Measurements from ENCODE around the gene ZSCAN22.

The ZSCAN22 gene

DNA sequence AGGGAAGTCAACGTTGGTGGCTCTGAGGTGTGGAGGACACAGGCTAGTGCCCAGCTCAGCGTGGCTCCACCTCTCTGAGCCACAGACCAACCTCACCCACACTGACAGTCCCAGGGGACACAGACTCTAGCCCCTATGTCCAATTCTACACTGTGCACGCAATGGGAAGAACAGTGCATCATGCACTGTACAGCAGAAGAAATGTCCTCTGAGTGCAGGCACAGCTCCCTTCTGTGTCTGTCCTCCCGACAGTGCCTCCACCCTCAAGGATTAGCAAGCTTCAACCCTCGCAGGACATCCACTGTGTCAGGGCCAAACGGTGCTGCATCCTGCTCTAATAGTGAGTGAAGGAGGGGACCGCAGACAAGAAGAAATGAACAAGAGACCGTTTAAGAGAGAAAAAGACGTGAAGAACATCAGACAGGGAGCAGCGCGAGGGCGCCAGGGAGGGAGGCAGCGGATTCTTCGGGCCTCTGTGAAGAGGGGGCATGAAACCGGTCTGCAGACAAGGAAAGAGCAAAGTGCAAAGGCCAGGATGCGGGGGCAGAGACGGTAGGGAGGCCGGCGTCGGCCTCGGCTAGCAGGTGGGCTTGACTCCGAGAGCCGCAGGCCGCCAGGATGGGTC is 53.4 kb downstream of the ZSCAN22 start:
- DNase-seq: peak; percentile 64

DNA sequence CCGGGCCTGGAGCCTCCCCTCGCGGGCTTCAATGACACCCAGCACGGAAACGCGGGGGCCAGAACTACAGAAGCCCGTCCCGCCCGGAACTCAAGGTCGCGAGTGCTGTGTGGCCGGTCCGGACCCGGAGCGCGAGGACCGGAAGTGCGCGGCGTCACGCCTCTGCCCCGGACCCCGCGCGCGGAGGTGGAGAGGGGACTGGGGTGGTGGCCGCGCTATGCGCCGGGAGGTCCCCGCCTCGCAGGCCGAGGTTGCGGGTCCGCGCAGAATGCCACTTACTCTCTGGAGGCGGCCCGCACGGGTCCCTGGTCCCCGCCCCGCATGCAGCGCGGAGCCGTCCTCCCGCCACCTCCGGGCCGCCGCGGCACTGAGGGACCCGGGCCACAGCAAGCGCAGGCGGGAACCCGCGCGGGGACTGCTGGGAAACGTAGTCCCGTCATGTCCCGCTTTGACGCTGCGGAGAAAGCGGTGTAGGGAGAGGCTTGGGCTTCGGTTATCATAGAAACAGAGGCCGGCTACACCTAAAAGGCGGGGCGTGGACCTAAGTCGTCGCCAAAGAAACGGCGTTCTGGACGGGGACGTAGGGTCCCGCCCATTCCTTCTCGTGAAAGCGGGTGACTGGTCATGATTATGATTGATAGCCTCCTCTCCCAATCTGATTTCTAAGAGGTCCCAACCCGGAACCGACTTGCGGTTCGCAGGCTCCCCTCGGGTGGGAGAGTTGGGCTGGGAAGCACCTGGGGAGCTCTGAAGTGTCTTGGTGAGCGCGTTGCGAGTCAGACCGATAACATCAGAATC is 54.1 kb downstream of the ZSCAN22 start, which contains the start of gene ZNF837:
Gene ZNF837, minus strand, starts transcription at position 369 of the 798 bp plus-strand sequence. CDS start 11,698 bp downstream, outside the sequence.
- peak; percentile 99 for DNase-seq

DNA sequence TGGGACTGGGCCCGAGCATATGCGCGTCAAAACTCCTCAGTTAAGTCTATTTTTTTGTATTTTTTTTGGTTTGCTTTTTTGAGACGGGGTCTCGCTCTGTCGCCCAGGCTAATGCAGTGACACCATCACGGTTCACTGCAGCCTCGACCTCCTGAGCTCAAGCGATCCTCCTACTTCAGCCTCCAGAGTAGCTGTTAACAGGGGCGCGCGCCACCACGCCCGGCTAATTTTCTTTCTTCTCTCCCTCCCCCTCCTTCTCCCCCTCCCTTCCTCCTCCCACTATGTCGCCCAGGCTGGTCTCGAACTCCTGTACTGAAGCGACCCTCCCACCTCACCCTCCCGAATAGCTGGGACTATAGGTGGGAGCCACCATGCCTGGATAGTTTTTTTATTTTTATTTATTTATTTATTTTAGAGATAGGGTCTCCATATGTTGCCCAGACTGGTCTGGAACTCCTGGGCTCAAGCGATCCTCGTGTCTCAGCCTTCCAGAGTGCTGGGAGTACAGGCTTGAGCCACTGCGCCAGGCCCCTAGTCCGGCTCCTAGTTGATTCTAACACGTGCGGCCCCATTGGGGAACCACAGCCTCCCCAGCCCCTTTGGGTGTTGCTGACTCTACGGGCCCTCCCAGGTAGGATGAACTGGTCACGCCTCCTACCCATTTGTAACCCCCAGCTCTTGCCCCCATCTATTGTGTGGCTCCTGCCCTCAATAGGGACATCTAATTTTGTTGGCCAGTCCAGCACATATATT is 54.8 kb downstream of the ZSCAN22 start:
- no peak for DNase-seq

DNA sequence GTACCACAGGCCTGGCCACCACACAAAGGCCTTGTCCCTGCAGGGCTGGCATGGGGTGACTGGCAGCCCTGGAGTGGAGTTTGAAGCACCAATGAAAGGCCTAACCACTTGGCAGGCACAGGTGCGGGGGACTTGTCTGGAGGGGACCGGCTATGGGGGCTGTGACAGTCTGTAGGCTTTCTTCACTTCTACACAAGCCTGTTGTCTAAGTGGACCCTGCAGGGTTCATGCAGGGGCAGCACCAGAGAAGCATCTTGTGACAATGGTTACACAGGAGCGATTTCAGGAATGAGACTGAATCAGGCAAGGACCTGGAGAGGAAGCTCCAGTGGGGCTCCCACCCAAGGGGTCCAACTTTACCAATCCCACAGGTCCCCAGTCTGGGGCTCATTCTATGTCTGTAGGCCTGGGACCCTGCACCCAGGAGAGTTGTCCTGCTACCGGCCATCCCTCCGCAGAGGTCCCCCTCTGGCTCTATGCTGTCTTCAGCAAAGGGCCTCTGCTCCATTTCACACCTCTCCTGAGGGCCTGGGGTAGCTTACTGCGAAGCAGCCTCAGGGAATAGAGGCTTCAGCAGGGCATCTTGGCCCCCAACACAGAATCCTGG is 56.3 kb downstream of the ZSCAN22 start:
- no peak for DNase-seq

DNA sequence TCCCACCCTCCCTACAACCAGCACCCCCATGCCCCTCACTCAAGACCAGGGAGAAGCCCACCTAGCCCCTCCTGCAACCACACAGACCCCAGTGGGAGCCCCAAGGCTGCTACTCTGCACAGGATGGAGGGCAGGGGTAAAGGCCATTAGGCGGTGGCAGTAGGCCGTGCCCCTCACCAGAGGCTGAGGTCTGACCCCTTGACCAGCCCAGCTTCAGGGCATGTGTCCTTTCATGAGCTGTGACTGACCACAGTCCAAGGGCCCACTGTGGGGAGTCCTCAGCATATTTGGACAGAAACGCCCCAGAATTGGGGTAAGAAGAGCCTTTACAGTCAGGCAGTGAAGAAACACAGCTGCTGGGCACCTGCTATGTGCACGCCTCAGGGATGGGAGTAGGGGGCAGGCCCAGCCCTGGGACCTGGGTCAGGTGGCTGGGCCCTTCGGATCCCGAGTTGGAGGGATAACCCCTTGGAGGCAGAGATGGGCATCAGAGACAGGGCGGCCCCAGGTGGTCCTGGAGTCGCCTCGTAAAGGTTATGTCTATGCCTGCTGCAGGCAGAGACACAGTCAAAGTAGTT is 58.6 kb downstream of the ZSCAN22 start:
- no peak for DNase-seq

DNA sequence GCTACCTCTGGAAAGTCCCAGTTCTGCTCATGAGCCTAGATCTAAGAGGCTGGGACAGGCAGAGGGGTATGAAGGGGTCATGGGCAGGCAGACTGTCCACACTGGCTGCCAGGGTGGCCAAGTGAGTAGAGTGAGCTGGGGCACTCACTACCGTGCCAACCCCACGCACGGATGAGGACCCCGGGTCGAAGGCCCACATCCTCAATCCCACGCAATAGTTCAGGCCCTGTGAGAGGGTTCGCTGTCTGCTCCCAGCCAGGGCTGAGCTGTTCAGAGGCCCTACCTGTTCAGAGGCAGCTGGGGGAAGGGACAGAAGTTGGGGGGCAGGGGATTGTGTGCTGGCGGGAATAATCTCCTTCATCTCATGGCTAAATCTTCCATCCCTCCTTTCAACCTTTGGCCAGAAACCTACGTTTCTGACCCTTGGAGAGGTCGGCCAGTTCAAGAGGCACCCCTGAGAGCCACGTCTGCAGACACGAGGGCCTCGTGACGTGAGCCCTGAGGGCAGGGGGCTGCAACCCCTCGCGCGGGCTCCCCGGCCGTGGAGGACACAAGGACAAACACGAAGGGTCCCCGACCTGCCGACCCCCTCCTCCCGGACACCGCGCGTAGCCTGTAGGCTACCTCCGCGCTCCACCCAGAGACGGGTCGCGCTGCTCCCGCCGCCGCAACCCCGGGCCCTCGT is 59.2 kb downstream of the ZSCAN22 start:
- peak; percentile 31 for DNase-seq

DNA sequence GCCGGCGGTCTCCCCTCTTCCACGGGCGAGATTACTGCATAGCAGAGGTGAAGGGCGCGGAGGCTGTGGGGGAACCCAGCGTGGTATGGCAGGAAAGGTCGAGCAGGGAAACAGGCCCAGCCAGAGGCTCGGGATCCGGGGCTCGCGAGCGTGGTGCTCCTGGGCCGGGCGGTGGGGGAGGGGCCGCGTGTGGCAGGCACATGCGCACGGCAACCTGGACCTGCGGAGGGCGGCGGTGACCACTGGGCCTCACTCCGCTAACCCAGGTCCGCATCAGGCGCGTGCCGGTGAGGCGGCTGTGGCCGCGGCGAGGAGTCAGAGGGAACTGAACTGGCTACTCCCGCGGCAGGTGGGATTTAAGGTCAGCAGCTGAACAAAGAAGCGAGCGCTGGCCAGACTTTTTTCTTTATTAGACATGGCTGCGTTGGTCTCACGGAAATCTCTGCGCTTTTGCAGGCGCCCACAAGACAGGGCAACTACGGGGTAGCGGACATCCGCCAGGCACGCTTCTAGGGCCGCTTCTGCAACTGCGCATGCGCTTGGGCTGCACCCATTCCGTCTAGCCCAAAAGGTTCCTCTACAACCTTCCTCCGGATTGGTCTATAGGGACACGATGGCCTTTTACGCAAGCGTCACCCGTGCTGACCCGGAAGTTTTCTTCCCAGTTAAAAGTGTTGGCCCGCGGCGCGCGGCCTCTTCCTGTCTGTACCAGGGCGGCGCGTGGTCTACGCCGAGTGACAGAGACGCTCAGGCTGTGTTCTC is 60.0 kb downstream of the ZSCAN22 start, which contains the start of gene RPS5:
Gene RPS5, plus strand, starts transcription at position 694 of the 762 bp plus-strand sequence. CDS start 869 bp downstream, outside the sequence.
- peak; percentile 99 for DNase-seq

DNA sequence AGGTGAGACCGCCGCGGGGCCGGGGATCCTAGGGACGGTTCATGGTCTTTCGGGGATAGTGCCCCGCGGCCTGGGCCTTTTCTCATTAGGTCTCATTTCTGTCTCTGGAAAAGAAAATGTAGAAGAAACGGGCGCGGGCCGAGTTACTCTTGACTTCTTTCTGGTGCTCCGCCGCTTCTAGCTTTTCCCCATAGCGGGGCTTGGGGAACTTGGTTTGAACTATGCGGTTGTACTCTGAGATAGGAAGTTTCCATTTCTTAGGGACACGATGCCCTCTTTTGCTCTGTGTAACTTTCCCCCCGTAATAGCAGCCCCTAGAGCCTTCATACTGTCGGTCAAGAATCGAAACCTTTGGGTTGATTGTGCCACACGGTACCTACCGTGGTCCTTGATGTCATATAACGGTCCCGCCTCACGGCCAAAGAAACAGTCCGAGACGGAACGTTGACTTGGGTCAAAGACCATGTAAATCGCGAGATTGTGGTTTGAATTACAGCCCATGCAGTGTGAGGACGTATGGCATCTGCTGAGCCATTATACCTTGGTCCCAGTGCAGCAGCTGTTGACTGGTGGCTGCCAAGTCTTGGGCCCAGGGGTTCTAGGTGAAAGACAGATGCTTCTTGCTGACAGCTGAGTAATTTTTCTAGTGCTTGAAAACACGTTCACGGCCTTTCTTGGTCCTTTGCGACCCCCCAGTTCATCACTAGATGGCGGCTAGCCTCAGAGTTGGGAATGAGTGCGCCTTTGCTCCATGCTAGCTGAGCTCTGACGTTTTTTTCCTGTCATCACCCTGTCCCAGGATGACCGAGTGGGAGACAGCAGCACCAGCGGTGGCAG is 60.8 kb downstream of the ZSCAN22 start:
- peak; percentile 49 for DNase-seq

DNA sequence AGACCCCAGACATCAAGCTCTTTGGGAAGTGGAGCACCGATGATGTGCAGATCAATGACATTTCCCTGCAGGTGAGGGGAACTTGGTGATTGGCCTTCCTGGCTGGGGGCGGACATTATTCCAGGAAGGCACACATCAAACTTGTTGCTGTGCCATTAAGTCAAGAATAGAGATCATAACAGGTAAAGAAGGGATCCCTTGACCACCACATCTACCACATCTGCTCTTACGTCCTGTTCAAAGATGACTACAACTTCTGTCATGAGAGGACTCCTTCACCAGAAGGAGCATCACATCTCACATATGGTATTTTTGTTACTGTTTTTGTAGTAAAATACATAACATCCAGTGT is 61.4 kb downstream of the ZSCAN22 start:
- DNase-seq: no peak

All from NCI-H2171 treated with DMSO at 0.1 percent for 48 hours (cell line).